Memory B cell (primary cell): ENCODE results near the gene MTUS2.

Experiments
- ATAC-seq: fragments of 150-1000 bp; cut with Tn5 transposase; 2 replicates; pipeline ENCODE4 v1.10.0; 2021; ENCODE audit warnings: low read depth, mild to moderate bottlenecking, moderate library complexity
- DNase-seq, 2 donors: peaks; one replicate each; pipeline ENCODE4 v3.0.0; 2022; ENCODE audit warnings: low spot score in 2 of 2
- H3K27ac Mint-ChIP-seq: one replicate; pipeline ENCODE4 v1.8.0; 2022; ENCODE audit warnings: mild to moderate bottlenecking, moderate library complexity, mixed read lengths
- H3K27me3 Mint-ChIP-seq: one replicate; pipeline ENCODE4 v1.8.0; 2022; ENCODE audit warnings: mixed read lengths
- H3K36me3 Mint-ChIP-seq: one replicate; pipeline ENCODE4 v1.8.0; 2022; ENCODE audit warnings: mild to moderate bottlenecking, mixed read lengths
- H3K4me1 Mint-ChIP-seq: one replicate; pipeline ENCODE4 v1.8.0; 2022; ENCODE audit warnings: mixed read lengths
- H3K4me3 Mint-ChIP-seq: one replicate; pipeline ENCODE4 v1.8.0; 2022; ENCODE audit warnings: mild to moderate bottlenecking, moderate library complexity, mixed read lengths
- H3K9me3 Mint-ChIP-seq: one replicate; pipeline ENCODE4 v1.8.0; 2022; ENCODE audit warnings: mixed read lengths

MTUS2 gene

DNA sequence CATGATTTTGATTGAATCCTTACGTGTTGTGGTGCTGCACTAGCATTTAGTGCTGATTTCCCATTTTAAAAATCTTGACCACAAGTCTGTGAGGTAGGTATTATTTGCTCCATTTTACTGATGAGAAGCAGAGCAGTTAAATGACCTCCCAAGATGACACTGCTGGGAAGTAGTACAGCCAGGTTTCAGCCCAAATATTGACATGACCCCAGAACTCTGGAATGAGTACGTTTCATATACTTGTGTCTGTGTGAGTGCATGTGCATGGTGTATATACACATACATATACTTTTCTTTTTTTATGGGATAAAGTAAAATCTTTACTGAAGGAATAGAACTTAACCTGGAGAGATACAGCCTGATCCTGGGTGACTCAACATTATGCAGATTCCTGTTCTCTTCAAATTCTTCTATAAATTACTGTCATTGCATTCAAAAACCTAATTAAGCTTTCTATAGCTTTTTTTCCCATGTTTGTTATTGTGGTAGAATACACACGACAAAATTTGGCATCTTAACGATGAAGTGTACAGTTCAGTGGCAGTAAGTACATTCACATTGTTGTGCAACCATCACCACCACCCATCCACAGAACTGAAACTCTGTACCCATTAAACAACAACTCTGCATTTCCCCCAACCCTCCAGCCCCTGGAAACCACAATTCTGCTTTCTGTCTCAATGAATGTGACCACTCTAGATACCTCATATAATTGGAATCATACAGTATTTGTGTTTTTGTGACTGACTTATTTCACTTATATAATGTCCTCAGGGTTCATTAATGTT is 311.9 kb downstream of the MTUS2 start:
- Mint-ChIP-seq H3K4me3 (no peak overlapping the region), H3K9me3 (peaks cover 1% of the 10 kb centered on the region), H3K4me1 (peaks cover 1% of the 10 kb centered on the region), H3K27me3 (no peaks in the 10 kb centered on the region), H3K36me3 (no peaks in the 10 kb centered on the region), H3K27ac (no peak overlapping the region)
- DNase-seq (no peak), ATAC-seq (no peak)

DNA sequence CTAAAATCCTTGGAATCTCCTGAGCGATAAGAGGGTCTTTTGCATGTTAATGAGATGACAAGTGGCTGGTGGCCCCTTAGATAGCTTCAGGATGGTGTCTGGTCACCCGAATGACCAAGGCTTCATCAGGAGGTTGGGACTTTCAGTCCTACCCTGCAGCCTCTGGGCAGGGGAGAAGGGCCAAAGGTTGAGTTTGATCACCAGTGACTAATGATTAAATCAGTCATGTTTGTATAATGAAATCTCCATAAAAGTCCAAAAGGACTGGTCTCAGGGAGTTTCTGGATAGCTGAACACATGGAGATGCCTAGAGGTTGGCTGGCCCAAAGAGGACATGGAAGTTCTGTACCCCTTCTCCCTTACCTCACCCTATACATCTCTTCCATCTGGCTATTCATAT is 316.2 kb downstream of the MTUS2 start:
- ATAC-seq: no peak
- H3K9me3 Mint-ChIP-seq: peaks cover 6% of the 10 kb centered on the region
- no peak overlapping the region for H3K4me3 Mint-ChIP-seq
- no peaks in the 10 kb centered on the region for H3K4me1 Mint-ChIP-seq
- H3K27me3 Mint-ChIP-seq: peaks cover 3% of the 10 kb centered on the region
- peaks cover 3% of the 10 kb centered on the region for H3K36me3 Mint-ChIP-seq
- DNase-seq: no peak
- H3K27ac Mint-ChIP-seq: no peak overlapping the region

DNA sequence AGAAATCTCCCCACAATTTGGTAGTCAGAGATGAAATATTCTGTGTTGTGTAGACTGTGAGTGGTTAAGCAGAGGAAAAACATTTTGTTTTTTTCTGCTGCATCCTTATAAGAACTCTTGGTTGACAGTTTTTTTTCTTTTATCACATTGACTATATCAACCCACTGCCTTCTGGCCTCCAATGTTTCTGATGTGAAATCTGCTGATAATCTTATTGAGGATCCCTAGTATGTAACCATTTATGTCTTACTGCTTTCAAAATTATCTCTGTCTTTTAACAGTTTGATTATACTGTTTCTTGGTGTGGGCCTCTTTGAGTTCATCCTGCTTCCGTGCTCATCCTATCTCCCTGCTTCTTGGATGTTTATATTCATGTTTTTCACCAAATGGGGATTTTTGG is 316.9 kb downstream of the MTUS2 start:
- ATAC-seq (no peak), DNase-seq (no peak)
- no peak overlapping the region for H3K4me3 Mint-ChIP-seq
- H3K4me1 Mint-ChIP-seq: no peaks in the 10 kb centered on the region
- peaks cover 3% of the 10 kb centered on the region for H3K36me3 Mint-ChIP-seq
- H3K27ac Mint-ChIP-seq: no peak overlapping the region
- H3K9me3 Mint-ChIP-seq: peaks cover 6% of the 10 kb centered on the region
- H3K27me3 Mint-ChIP-seq: peaks cover 3% of the 10 kb centered on the region

DNA sequence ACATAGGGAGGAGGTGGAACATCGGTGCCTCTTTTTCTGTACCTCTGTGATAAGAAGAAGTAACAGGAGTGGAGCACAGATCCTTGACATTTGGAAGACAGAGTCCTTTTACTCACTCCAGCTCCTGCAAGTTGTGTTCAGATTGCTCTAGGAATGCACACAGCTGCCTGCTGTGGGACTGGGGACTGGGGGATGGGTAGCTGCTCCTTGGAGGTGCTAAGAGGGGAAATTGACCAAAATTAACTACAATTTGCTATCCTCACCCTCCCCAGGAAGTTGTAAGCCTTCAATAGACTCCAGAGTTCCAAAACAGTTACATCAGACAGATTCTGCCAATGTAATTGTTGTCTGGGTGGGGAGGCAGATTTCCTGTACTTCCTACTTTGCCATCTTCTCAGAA is 317.9 kb downstream of the MTUS2 start:
- Mint-ChIP-seq H3K27ac (no peak overlapping the region), H3K27me3 (peaks cover 3% of the 10 kb centered on the region), H3K9me3 (peaks cover 6% of the 10 kb centered on the region), H3K4me1 (no peaks in the 10 kb centered on the region), H3K36me3 (peaks cover 3% of the 10 kb centered on the region), H3K4me3 (no peak overlapping the region)
- ATAC-seq (no peak), DNase-seq (no peak)

DNA sequence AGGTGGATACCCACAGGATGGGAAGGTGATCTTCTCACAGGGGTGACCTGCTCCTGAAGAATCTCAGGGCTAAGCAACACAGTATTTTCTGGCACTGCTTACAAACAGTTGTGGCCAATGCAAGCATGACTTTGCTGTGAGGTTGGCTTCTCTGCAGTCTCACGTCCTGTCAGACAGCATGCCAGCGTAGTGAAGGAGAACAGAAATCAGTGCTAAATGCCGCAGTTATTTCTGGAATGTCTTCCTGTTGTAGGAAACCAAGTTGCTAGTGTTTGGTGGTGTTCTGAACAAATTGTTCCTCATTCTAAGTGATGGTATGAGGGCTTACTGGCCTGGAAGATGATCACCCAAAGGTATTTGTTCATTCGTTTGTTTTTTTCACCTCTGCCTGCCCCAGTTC is 320.1 kb downstream of the MTUS2 start:
- H3K4me3 Mint-ChIP-seq: no peak overlapping the region
- DNase-seq (no peak), ATAC-seq (no peak)
- no peak overlapping the region for H3K27ac Mint-ChIP-seq
- peaks cover 6% of the 10 kb centered on the region for H3K9me3 Mint-ChIP-seq
- peaks cover 5% of the 10 kb centered on the region for H3K27me3 Mint-ChIP-seq
- peaks cover 3% of the 10 kb centered on the region for H3K36me3 Mint-ChIP-seq
- no peaks in the 10 kb centered on the region for H3K4me1 Mint-ChIP-seq

DNA sequence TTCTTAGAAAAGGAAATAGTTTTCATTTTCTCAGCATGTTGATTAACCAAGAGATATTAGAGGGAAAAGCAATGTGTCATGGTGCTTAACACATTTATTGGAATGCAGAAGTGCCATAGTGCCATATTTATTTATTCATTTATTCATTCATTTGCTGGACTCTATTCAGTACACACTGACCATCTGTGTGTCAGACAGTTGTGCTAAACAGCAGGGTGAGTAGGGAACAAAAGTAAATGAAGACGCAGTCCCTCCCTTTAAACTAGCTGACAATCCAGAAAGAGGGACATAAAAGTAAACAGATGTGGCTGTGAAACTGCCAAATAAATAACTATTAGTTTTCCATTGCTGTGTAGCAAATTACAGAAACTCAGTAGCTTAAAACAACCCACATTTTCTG is 323.7 kb downstream of the MTUS2 start:
- Mint-ChIP-seq H3K4me3 (no peak overlapping the region), H3K27me3 (peaks cover 5% of the 10 kb centered on the region)

DNA sequence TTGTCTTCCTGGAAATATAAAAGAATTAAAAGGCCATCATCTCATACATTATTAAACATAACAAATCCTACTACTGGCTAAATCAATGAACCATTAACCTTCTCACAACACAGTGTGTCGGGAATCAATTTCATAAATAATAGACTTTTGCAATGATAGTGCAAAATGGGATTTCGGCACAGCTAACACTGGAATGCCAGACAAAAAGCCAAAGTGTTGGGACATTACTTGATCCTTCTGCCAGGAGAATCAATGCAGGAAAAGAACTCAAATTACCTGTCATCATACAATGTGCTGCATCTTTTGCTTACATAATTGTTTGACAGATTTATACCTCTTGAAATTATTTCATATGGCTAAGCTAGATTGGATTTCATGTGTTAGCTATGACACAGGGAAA is 334.3 kb downstream of the MTUS2 start:
- peaks cover 12% of the 10 kb centered on the region for H3K27me3 Mint-ChIP-seq
- DNase-seq (no peak), ATAC-seq (no peak)
- no peak overlapping the region for H3K27ac Mint-ChIP-seq
- H3K9me3 Mint-ChIP-seq: peaks cover 5% of the 10 kb centered on the region
- H3K4me3 Mint-ChIP-seq: no peak overlapping the region
- no peaks in the 10 kb centered on the region for H3K36me3 Mint-ChIP-seq
- H3K4me1 Mint-ChIP-seq: no peaks in the 10 kb centered on the region

More for the DNA sequence above, 323.7 kb downstream of the MTUS2 start:
- no peak overlapping the region for H3K27ac Mint-ChIP-seq
- H3K4me1 Mint-ChIP-seq: no peaks in the 10 kb centered on the region
- H3K9me3 Mint-ChIP-seq: peaks cover 3% of the 10 kb centered on the region
- ATAC-seq (no peak), DNase-seq (no peak)
- no peaks in the 10 kb centered on the region for H3K36me3 Mint-ChIP-seq

DNA sequence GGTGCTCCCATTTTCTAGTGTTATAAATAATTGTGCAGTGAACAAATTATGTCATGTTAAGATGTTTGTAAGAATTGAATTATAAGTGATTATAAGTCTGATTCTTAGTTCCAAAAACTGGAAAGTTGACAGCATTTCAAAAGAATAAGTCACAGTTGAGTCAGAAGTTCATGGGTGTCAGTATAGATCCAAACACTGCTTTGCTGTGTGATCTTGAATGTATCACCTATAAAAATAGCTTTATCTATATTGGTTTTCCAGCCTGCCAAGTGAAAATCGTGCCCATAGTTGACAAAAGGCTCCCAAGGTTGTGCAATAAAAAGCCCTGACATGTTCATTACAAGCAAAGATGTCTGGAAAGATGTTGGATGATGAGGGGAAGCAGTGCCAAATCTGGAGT is 336.0 kb downstream of the MTUS2 start:
- peaks cover 5% of the 10 kb centered on the region for H3K9me3 Mint-ChIP-seq
- no peaks in the 10 kb centered on the region for H3K4me1 Mint-ChIP-seq
- peaks cover 12% of the 10 kb centered on the region for H3K27me3 Mint-ChIP-seq
- H3K27ac Mint-ChIP-seq: no peak overlapping the region
- ATAC-seq (no peak), DNase-seq (no peak)
- no peaks in the 10 kb centered on the region for H3K36me3 Mint-ChIP-seq
- no peak overlapping the region for H3K4me3 Mint-ChIP-seq

DNA sequence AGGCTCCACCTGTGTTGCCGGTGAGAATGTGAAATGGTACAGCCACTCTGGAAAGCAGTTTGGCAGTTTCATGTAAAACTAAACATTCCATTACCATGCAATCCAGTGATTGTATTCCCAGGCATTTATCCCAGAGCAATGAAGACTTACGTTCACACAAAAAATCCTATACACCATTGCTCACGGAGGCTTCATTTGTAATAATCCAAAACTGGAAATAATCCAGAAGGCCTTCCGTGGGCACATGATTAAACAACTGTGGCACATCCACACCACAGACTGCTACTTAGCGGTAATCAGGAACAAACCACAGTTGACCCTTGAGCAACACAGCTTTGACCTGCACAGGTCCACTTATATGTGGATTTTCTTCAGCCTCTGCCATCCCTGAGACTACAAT is 339.7 kb downstream of the MTUS2 start:
- no peak for DNase-seq
- Mint-ChIP-seq H3K4me3 (no peak overlapping the region), H3K36me3 (no peaks in the 10 kb centered on the region), H3K4me1 (no peaks in the 10 kb centered on the region), H3K27ac (no peak overlapping the region), H3K9me3 (no peaks in the 10 kb centered on the region), H3K27me3 (peaks cover 11% of the 10 kb centered on the region)
- no peak for ATAC-seq

DNA sequence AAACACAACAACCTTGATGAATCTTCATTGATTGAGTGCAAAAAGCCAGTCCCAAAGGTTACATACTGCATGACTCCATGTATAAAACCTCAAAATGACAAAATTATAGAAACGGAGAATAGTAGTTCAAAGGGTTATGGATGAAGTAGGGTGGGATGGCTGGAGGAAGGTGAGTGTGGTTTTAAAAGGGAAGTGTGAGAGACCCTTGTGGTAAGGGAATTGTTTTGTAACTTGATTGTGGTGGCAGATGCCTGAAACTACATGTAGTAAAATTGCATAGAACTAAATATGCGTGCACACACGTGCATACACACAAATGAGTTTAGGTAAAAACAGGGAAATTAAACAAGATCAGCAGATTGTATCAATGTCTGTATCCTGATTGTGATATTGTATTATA is 340.7 kb downstream of the MTUS2 start:
- Mint-ChIP-seq H3K36me3 (no peaks in the 10 kb centered on the region), H3K4me1 (peaks cover 2% of the 10 kb centered on the region), H3K27me3 (peaks cover 7% of the 10 kb centered on the region), H3K4me3 (no peak overlapping the region), H3K9me3 (peaks cover 2% of the 10 kb centered on the region), H3K27ac (no peak overlapping the region)
- DNase-seq (no peak), ATAC-seq (no peak)

DNA sequence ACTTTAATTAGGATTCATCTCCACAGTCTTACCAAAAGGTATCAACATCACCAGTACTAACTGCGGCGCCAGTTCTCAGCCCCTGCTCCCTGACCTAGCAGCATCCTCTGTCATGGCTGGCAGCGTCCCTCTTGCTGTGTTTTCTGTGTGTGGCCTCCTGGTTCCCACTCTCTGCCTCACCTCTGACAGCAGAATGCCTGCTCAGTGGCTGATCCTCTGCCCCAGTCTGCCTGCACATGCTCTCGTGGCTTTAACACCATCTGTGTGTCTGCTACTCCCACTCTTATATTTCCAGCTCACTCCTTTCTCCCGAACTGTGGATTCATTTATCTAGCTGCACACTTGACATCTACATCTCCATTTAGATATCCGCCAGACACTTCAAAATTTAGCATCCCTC is 341.5 kb downstream of the MTUS2 start:
- no peak overlapping the region for H3K27ac Mint-ChIP-seq
- H3K9me3 Mint-ChIP-seq: peaks cover 2% of the 10 kb centered on the region
- no peak overlapping the region for H3K4me3 Mint-ChIP-seq
- DNase-seq (no peak), ATAC-seq (no peak)
- H3K36me3 Mint-ChIP-seq: no peaks in the 10 kb centered on the region
- H3K27me3 Mint-ChIP-seq: peaks cover 7% of the 10 kb centered on the region
- peaks cover 2% of the 10 kb centered on the region for H3K4me1 Mint-ChIP-seq

DNA sequence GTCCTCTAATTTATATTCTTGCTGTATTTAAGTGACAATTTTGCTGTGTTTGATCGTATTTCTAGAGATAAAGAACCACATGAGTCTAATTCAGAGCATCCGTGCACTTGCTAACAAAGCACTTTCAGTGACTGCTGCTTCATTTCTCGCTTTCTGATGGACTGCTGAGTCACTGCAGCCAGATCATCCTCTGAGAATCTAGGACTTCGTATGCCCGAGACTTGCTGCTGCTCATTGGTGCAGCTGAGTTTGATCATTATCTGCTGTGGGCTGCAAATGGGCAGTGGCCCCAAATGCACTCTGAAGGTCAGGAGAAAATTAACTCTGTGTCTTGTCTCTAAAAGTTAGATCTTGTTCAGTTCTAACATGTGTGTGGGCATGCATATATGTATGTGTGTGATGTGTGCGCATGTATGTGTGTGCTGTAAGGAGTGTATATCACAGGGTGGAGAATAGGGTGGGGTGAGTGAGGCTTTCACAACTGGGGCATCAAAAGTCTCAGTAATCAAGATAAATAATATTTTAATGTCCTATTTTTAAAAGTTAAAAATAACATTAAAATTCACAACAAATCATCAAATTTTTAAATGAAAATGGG is 342.6 kb downstream of the MTUS2 start:
- Mint-ChIP-seq H3K4me3 (no peak overlapping the region), H3K9me3 (peaks cover 2% of the 10 kb centered on the region), H3K36me3 (no peaks in the 10 kb centered on the region), H3K4me1 (peaks cover 2% of the 10 kb centered on the region), H3K27me3 (peaks cover 7% of the 10 kb centered on the region), H3K27ac (no peak overlapping the region)
- DNase-seq (no peak), ATAC-seq (no peak)

DNA sequence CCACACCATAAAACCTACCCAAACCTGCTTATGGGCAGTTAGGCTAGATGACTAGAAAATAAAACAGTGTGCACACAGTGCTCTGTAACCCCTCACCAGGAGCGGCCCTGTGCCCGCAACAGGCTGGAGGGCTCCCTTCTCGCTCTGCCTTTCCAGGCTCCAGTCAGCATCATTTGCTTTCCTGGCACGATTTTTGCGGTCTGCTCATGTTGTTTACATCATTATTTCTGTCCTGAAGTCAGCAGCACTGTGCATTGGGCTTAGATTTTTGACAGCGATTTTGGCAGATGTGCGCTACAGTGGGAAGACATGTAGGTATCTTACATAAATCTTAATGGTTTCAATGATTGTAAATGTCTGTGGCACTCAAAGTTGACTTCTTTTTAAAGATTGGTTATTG is 344.0 kb downstream of the MTUS2 start:
- Mint-ChIP-seq H3K27me3 (peaks cover 4% of the 10 kb centered on the region), H3K36me3 (no peaks in the 10 kb centered on the region), H3K27ac (no peak overlapping the region), H3K4me3 (no peak overlapping the region), H3K9me3 (peaks cover 2% of the 10 kb centered on the region), H3K4me1 (peaks cover 2% of the 10 kb centered on the region)
- ATAC-seq (no peak), DNase-seq (no peak)

DNA sequence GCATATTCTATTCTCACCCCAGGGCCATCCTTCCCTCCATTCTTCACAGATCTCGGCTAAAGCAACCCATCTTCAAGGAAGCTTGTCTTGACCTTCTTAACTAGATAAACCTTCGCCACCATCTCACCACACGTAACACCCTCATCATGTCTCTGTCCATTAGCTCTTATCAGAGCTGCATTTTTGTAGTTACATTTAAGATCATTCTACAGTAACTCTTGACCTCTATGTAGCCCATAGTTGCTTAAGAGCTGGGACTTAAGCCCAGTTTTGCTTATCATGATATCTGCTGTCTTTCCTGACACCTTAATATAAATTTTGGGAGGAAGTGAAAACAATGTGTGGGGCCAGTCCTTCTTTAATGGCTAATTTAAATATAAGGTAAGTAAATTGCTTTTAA is 345.1 kb downstream of the MTUS2 start:
- no peak overlapping the region for H3K4me3 Mint-ChIP-seq
- H3K27ac Mint-ChIP-seq: no peak overlapping the region
- ATAC-seq: no peak
- no peak for DNase-seq
- no peaks in the 10 kb centered on the region for H3K36me3 Mint-ChIP-seq
- H3K9me3 Mint-ChIP-seq: peaks cover 2% of the 10 kb centered on the region
- peaks cover 7% of the 10 kb centered on the region for H3K27me3 Mint-ChIP-seq
- H3K4me1 Mint-ChIP-seq: peaks cover 2% of the 10 kb centered on the region

DNA sequence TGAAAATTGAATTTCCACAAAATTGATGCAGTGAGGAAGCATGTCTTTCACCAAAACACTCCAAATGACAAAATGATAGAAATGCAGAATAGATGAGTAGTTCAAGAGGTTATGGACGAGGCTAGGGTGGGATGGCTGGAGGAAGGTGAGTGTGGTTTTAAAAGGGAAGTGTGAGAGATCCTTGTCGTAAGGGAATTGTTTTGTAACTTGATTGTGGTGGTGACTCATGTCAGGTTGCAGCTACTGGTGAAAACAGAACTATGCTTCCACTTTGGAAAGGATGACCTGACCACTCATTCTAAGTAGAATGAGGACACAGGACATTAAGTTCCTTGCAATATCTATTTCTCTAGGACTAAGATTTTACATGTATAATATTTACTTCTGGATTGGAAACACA is 345.7 kb downstream of the MTUS2 start:
- no peak overlapping the region for H3K4me3 Mint-ChIP-seq
- no peaks in the 10 kb centered on the region for H3K36me3 Mint-ChIP-seq
- ATAC-seq: no peak

More for the DNA sequence above, 345.7 kb downstream of the MTUS2 start:
- Mint-ChIP-seq H3K4me1 (peaks cover 2% of the 10 kb centered on the region), H3K27me3 (peaks cover 7% of the 10 kb centered on the region), H3K27ac (no peak overlapping the region), H3K9me3 (peaks cover 2% of the 10 kb centered on the region)
- no peak for DNase-seq
